Stimulated activated CD4-positive, alpha-beta T cell treated with anti-CD3 and anti-CD28 coated beads, Interleukin-15, amount 100 ng/mL, for 1 hour (primary cell): ENCODE measurements around the gene ATRN.
"Not testable (repeated sequence)": the region's sequence is repeated elsewhere in the genome, so short reads cannot be mapped to it uniquely, and the experiment has no call there.

ENCODE experiments used
- DNase-seq, 2 donors: peaks; one replicate each; pipeline ENCODE4 v3.0.0-alpha.2; 2020; ENCODE audit warnings: low read depth in 1 of 2, low spot score in 1 of 2

The ATRN gene

DNA sequence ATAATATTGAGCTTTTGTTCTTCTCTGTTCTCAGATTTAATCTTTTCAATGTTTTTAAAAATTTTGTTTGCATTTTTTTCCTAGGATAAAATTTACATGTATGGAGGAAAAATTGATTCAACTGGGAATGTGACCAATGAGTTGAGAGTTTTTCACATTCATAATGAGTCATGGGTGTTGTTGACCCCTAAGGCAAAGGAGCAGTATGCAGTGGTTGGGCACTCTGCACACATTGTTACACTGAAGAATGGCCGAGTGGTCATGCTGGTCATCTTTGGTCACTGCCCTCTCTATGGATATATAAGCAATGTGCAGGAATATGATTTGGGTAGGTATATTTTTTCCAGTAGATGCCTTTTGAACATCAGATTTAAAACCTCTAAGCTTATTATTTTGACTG is 89.8 kb downstream of the ATRN start:
- DNase-seq = no peak

DNA sequence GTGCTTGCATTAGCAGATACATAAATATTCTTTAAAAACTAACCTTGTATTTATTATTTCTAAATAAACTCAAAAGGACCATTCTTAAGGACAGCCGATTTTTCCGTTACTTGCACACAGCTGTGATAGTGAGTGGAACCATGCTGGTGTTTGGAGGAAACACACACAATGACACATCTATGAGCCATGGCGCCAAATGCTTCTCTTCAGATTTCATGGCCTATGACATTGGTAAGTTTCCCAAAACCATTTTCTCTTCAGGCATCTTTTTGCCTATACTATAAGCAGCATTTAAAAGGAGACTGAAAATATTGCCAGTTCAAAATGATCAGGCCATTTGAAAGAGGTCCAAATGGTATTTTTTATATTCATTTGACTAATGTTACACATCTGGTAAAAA is 92.3 kb downstream of the ATRN start:
- no peak for DNase-seq

- no peak for DNase-seq
Observed at GRCh38 chr20:3563548-3564177, 92.8 kb downstream of the ATRN start.

DNA sequence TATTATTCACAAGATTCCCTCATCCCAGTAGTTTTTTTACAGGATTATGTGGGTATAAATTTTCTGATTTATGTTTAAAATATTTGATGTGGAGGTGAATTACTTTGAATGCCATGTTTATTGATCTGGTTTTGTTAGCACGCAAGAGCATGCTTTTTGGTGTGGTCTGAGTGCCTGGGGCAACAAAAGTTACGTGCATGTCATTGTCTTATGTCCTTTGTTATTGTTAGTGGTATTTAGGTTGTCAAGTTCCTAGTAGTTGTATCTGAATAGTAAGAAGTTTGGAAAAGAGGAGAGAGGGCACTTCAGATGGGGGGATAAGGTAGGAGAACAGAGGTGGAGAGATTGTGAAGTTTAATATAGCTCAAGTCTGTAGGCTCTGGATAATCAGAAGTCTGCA is 95.0 kb downstream of the ATRN start:
- DNase-seq = no peak

DNA sequence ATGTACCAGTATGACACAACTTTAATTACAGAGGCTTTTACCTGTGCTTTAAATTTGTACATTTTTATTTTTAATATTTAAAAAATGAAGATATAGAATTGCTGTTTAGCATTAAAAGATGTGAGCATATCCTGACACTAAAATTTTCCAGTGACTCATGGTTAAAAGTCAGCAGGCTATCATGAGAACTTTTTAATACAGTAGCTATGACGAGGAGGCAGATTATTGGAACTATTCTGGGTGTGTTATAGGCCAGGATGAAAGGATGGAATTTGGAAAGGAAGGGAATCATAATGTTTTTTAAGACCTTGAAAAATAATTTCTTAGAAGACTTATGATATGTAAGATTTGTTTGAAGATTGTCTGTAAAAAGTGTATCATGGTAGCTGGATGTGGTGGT is 101.3 kb downstream of the ATRN start:
- no peak for DNase-seq

DNA sequence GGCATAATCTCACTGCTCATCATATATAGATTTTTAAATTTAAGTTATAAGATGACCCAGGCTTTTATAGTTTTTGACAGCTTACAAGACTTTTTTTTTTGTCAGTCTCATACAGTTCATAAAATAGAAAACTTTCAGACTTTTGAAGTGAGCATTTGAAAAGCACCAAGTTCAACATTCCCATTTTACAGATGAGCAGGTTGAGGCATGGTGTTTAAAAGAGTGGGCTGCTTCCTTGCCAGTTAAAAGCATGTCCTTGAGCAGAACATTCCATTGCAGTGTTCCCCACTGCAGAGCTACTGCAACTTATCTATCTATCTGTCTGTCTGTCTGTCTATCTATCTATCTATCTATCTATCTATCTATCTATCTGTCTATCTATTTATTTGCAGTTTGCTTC is 105.5 kb downstream of the ATRN start:
- DNase-seq = no peak

DNA sequence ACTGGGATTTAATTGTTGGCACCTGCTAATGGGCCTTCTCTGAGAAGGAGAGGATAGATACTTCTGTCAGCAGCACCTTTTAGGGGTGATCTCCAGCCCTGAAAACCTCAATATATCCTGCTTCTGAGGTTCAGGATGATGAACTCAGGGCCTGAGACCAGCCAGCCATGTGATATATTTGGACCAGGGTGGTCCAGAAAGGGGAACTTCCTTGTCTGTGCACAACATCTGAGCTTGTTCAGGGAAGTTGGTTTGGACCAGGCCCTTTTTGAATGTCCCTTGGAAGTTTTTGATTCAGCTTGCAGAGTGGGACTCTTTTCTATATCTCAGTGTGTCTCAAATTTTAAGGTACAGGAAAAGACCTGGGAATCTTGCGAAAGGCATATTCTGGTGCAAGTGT is 106.5 kb downstream of the ATRN start:
- DNase-seq = no peak

- no peak for DNase-seq
Observed at GRCh38 chr20:3580412-3580811, 109.6 kb downstream of the ATRN start.

GRCh38 chr20:3583765-3584164 is 112.9 kb downstream of the ATRN start:
- no peak for DNase-seq

DNA sequence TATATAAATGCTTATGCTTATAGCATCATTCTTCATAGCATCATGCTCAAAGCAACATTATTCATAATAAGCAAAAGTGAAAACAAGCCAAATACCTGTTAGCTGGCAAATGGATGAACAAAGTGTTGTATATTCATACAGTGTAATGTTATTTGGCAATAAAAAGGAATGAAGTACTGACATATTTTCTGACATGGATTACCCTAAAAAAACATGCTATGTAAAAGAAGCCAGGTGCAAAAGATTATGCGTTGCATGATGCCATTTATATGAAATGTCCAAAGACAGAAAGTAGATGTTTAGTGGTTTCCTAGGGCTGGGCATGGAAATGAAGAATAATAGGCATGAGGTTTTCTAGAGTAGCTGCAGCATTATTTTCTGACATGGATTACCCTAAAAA is 115.3 kb downstream of the ATRN start:
- no peak for DNase-seq

DNA sequence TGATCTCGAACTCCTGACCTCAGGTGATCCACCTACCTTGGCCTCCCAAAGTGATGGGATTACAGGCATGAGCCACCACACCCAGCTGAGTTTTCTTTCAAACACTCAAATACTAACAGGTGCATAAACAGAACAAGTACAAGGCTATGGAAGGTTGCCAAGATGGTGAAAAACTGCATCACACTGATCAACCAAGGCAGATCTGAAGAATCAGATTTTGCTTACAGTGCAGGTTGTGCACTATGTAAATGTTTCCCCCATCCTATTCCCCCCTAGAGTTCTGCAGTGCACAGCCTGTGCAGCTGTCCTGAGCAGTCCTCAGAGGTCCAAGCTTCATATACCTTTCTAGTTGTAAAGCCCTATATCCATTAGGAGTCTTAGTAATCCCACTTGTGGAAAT is 119.3 kb downstream of the ATRN start:
- no peak for DNase-seq

DNA sequence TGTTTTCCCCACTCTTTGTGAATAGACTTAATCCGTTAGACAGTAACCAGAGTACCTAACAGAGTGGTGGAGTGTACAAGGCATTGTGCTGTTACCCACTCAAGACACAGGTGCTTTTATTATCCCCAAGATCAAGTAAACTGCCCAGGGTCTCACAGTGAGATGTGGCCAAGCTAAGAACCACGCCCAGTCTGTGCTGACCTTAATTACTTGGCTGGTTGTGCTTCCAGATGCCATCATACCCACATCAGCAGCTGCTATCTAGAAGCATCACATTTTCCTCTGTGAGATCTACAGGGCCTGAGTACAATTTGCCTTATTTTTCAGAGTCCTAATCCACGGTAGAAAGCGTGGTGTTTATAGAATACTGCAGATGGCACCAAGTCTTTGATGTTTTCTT is 122.1 kb downstream of the ATRN start:
- DNase-seq = no peak

GRCh38 chr20:3595541-3595940 is 124.7 kb downstream of the ATRN start:
- no peak for DNase-seq

GRCh38 chr20:3603108-3603507 is 132.3 kb downstream of the ATRN start:
- DNase-seq = no peak

DNA sequence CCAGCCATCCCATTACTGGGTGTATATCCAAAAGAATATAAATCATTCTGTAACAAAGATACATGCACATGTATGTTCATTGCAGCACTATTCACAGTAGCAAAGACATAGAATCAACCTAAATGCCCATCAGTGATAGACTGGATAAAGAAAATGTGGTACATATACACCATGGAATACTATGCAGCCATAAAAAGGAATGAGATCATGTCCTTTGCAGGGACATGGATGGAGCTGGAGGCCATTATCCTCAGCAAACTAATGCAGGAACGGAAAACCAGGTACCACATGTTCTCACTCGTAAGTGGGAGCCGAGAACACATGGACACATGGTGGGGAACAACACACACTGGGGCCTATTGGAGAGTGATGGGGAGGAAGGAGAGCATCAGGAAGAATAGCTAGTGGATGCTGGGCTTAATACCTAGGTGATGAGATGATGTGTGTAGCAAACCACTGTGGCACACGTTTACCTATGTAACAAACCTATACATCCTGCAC is 134.6 kb downstream of the ATRN start:
- DNase-seq = not testable (repeated sequence)

DNA sequence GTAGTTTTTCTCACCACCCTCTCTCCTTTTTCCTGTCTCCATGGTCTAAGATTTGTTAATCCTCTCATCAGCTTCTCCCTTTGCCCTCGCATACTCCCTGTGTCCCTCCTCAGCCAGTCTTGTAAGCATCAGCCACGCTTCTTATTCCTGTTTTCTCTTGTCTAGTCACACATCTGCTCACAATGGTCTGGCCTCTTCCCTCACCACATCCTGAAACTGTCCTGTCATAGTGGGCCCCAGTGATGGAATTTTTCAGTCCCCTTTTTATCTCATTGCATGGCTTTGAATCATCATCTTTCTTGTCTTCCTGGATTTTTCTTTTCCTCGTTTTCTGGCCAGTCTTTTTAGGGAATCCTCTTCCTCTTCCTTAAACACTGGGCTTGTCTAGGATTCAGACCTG is 135.2 kb downstream of the ATRN start:
- DNase-seq = no peak

GRCh38 chr20:3611901-3612300 is 141.1 kb downstream of the ATRN start:
- no peak for DNase-seq

GRCh38 chr20:3612795-3613572 is 142.2 kb downstream of the ATRN start:
- DNase-seq = no peak

GRCh38 chr20:3613821-3614440 is 143.1 kb downstream of the ATRN start:
- no peak for DNase-seq

DNA sequence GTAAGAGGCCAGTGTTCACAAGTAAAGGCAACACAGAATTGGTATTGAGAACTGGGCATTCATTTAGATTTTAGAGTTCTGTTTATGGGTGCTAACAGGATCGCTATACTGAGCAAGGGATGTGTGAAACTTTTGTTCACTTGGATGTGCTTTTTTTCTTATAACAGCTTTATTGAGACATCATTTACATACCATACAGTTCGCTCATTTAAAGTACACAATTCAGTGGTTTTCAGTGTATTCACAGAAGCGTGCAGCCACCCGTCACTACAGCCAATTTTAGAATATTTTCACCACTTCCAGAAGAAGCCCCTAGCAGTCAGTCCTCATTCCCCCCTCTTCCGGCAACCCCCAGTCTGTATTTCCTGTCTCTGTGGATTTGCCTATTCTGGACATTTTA is 143.6 kb downstream of the ATRN start:
- no peak for DNase-seq

- DNase-seq = not testable (repeated sequence)
Observed at GRCh38 chr20:3615171-3615840, 144.5 kb downstream of the ATRN start.

- no peak for DNase-seq
Observed at GRCh38 chr20:3616250-3616649, 145.4 kb downstream of the ATRN start.
